GM21367 (cell line): Measurements from ENCODE around the gene NFIA.
A peak's percentile ranks its signal among the peaks of the same experiment; 100 is the strongest.

Experiments used
- ATAC-seq: cut with Tn5 transposase; IDR thresholded peaks from one replicate; pipeline ENCODE4 v1.9.1; 2021; ENCODE audit not compliant: unreplicated experiment

NFIA gene

GRCh38 chr1:61082311-61083012, at the start of gene NFIA:
TSS of gene NFIA (plus strand) at chr1:61082561.
- no peak for ATAC-seq

GRCh38 chr1:61035880-61036279, 46.5 kb upstream of the NFIA start:
- ATAC-seq, result no peak

GRCh38 chr1:61042466-61043009, 39.8 kb upstream of the NFIA start:
- no peak for ATAC-seq

GRCh38 chr1:61043010-61043820, 39.1 kb upstream of the NFIA start:
- peak; percentile 58 for ATAC-seq

- no peak for ATAC-seq
Observed at GRCh38 chr1:61046434-61046833, 35.9 kb upstream of the NFIA start.

GRCh38 chr1:61047061-61047460, 35.3 kb upstream of the NFIA start:
- ATAC-seq, result no peak

- peak; percentile 63 for ATAC-seq
Observed at GRCh38 chr1:61049850-61050540, 32.4 kb upstream of the NFIA start.

GRCh38 chr1:61050541-61051442, 31.6 kb upstream of the NFIA start:
- no peak for ATAC-seq

GRCh38 chr1:61051443-61051718, 31.0 kb upstream of the NFIA start:
- no peak for ATAC-seq

GRCh38 chr1:61051719-61052394, 30.5 kb upstream of the NFIA start:
- no peak for ATAC-seq

- no peak for ATAC-seq
Observed at GRCh38 chr1:61052395-61053225, 29.8 kb upstream of the NFIA start.

GRCh38 chr1:61053226-61053711, 29.1 kb upstream of the NFIA start:
- ATAC-seq, result no peak

- no peak for ATAC-seq
Observed at GRCh38 chr1:61053712-61054600, 28.4 kb upstream of the NFIA start.

- no peak for ATAC-seq
Observed at GRCh38 chr1:61054601-61054993, 27.8 kb upstream of the NFIA start.

- no peak for ATAC-seq
Observed at GRCh38 chr1:61055110-61055614, 27.2 kb upstream of the NFIA start.

- no peak for ATAC-seq
Observed at GRCh38 chr1:61056196-61056572, 26.2 kb upstream of the NFIA start.

GRCh38 chr1:61056573-61057439, 25.6 kb upstream of the NFIA start:
- no peak for ATAC-seq
